Measurements from ENCODE around the gene CD2BP2. TPM values are rescaled to one million over a fixed set of nuclear protein-coding genes. Genes with fewer than 3 reads are reported as not detected.

Gene CD2BP2
- total RNA-seq, 1 experiment from 2014 or later = 51.8 TPM

DNA sequence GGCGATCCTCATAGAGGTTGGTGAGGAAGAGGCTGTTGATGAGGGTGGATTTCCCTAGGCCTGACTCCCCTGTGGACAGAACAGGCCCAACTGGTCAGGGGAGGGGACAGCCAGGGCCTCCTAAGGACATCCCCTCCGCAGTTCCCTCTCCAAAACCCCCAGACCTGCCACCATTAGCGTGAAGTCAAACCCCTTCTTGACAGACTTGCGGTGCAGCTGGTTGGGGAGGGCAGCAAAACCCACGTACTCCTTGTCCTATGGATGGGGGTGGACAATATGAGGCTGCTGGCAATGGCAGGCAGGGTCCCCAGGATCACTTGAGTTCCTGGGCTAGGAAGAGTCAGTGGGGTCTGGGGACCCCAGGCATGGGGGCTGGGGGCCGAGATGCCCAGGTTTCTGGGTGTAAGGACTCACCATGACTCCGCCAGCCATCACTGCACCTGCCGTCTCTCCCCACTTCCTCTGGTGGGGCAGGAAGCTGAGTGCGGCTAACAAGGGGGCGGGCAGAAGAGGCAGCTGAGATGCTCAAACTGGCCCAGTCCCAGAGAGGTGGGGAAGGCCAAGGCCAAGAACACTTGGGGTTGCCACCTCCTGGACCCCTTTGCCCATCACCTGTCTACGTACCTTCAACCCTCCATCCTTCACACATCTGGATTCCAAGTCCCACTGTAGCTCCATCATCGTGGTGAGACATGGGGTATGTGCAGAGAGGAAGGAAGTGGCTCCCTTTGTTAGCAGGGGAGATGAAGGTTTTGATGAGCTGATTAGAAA lies 27.2 kb upstream of the CD2BP2 start, which contains the start of gene SEPTIN1:
Gene SEPTIN1, minus strand, starts transcription at position 451 of the 771 bp plus-strand sequence. Its CDS starts 19 bp downstream, at position 432.
- no peak within 1 kb of the TSS for H3K27ac Mint-ChIP-seq (ENCODE audit: unreplicated experiment)
- TF ChIP-seq, protein P1, sequence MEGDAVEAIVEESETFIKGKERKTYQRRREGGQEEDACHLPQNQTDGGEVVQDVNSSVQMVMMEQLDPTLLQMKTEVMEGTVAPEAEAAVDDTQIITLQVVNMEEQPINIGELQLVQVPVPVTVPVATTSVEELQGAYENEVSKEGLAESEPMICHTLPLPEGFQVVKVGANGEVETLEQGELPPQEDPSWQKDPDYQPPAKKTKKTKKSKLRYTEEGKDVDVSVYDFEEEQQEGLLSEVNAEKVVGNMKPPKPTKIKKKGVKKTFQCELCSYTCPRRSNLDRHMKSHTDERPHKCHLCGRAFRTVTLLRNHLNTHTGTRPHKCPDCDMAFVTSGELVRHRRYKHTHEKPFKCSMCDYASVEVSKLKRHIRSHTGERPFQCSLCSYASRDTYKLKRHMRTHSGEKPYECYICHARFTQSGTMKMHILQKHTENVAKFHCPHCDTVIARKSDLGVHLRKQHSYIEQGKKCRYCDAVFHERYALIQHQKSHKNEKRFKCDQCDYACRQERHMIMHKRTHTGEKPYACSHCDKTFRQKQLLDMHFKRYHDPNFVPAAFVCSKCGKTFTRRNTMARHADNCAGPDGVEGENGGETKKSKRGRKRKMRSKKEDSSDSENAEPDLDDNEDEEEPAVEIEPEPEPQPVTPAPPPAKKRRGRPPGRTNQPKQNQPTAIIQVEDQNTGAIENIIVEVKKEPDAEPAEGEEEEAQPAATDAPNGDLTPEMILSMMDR (IDR thresholded peaks at IDR 0.05; ENCODE audit: insufficient read depth in 1 of 2, low read depth in 1 of 2, low read length in 1 of 2, severe bottlenecking in 1 of 2, unreplicated experiment in 1 of 2) = no peak
- POLR2A ChIA-PET = interaction anchor here (1.1 kb wide), 2 partner anchors 12 to 20 kb away, joined by 3 to 4 read pairs; no protein-coding TSS in a partner anchor
- Histone ChIP-seq H3K4me3 (ENCODE audit: low read depth, low read length) (no peak within 1 kb of the TSS), H3K9me3 (no peaks in the 10 kb centered on the region), H3K4me1 (peaks cover under 1% of the 10 kb centered on the region; the same call in 1 of the 2 replicates), H3K36me3 (ENCODE audit: control insufficient read depth, insufficient read depth, low read length) (no peaks in the 10 kb centered on the region), H3K27me3 (replicated peaks; ENCODE audit: control insufficient read depth, insufficient read depth, low read length) (no peaks in the 10 kb centered on the region)
- H3K36me3 Mint-ChIP-seq (ENCODE audit: insufficient read depth, unreplicated experiment) = peaks cover 22% of the 10 kb centered on the region
- no peaks in the 10 kb centered on the region for H3K9me3 Mint-ChIP-seq (ENCODE audit: unreplicated experiment)
- intact Hi-C loops (cut with micrococcal nuclease; ENCODE audit: unreplicated experiment) = no loop called here
- peaks cover 13% of the 10 kb centered on the region for H3K4me1 Mint-ChIP-seq (ENCODE audit: low read depth, unreplicated experiment)
- no TSS peak for BruUV-seq (replicated peaks)
- CTCF ChIA-PET = interaction anchor here (1.5 kb wide), 1 partner anchor 12 kb away, joined by 3 read pairs; the partner anchor contains the start of gene TBC1D10B
- no peak within 1 kb of the TSS for H3K4me3 Mint-ChIP-seq (ENCODE audit: unreplicated experiment)
- H3K27me3 Mint-ChIP-seq (ENCODE audit: insufficient read depth, unreplicated experiment) = no peaks in the 10 kb centered on the region
- DNase-seq = no peak

DNA sequence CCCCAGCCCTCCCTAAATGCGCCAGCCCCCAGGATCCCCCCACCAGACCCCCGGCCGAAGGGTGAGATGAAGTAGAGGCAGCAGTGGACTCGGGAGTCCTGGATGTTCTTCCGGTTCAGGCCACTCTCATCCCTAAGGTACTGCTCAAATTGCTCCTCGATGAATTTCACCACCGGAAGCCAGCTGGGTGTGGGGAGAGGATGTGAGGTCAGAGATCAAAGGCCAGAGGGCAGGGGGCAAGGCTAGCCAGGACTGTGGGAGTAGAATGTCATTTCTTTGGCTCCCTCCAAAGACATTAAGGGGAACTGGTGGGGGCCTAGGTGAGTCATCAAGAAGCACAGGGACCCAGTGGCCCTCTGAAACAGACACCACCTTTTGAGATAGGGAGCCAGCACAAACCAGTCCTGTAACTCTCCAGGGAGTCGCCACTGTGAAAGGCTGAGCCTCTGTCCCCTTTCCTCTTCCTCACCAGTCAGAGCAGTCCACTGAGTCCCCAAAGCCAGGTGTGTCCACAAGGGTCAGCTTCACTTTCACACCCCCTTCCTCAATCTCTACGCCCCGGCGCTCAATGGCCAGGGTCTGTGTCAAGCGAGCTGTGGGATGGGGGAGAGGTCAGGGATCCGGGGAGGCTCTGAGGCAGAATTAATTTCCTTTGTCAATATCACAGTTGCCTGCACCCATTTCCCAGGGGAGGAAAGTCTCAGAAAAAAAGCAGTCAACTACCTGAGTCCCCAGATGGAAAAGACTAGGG lies 26.4 kb upstream of the CD2BP2 start:
- no TSS peak for BruUV-seq (replicated peaks)
- ChIA-PET CTCF (interaction anchor here (1.5 kb wide), 1 partner anchor 11 kb away, joined by 3 read pairs; the partner anchor contains the start of gene TBC1D10B), POLR2A (interaction anchor here (1.1 kb wide), 1 partner anchor 21 kb away, joined by 3 read pairs; no protein-coding TSS in a partner anchor)
- TF ChIP-seq, protein P1 (IDR thresholded peaks at IDR 0.05; ENCODE audit: insufficient read depth in 1 of 2, low read depth in 1 of 2, low read length in 1 of 2, severe bottlenecking in 1 of 2, unreplicated experiment in 1 of 2) = no peak
- peaks cover 13% of the 10 kb centered on the region for H3K4me1 Mint-ChIP-seq (ENCODE audit: low read depth, unreplicated experiment)
- DNase-seq = no peak
- Histone ChIP-seq H3K9me3 (no peaks in the 10 kb centered on the region), H3K4me3 (ENCODE audit: low read depth, low read length) (no peak overlapping the region), H3K4me1 (peaks cover 8% of the 10 kb centered on the region), H3K27me3 (replicated peaks; ENCODE audit: control insufficient read depth, insufficient read depth, low read length) (no peaks in the 10 kb centered on the region), H3K36me3 (ENCODE audit: control insufficient read depth, insufficient read depth, low read length) (no peaks in the 10 kb centered on the region)
- peaks cover 26% of the 10 kb centered on the region for H3K36me3 Mint-ChIP-seq (ENCODE audit: insufficient read depth, unreplicated experiment)
- intact Hi-C loops (cut with micrococcal nuclease; ENCODE audit: unreplicated experiment) = no loop called here
- H3K27me3 Mint-ChIP-seq (ENCODE audit: insufficient read depth, unreplicated experiment) = no peaks in the 10 kb centered on the region
- no peak overlapping the region for H3K4me3 Mint-ChIP-seq (ENCODE audit: unreplicated experiment)
- H3K9me3 Mint-ChIP-seq (ENCODE audit: unreplicated experiment) = no peaks in the 10 kb centered on the region
- no peak overlapping the region for H3K27ac Mint-ChIP-seq (ENCODE audit: unreplicated experiment)

DNA sequence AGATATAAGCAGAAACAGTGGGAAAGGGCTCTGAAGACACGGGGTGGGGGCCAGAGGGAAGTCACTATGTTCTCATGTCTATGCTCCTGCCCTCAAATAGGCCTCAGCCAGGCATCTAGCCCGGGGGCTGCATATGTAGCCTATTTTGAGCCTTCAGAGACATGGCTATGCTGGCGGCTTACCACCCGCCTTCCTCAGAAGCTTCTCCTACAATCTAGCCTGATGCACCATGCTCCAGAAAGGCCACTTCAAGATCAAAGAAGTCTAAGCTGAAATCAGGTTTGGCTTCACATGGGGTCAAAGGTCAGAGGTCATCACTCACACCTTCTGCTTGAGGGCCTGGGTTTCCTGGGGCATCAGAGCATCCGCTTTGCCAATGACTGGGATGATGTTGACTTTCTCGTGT lies 25.7 kb upstream of the CD2BP2 start:
- ChIA-PET CTCF (interaction anchor here (1.5 kb wide), 1 partner anchor 10 kb away, joined by 3 read pairs; the partner anchor contains the start of gene TBC1D10B), POLR2A (no interaction called here)
- Histone ChIP-seq H3K4me3 (ENCODE audit: low read depth, low read length) (no peak overlapping the region), H3K9me3 (no peaks in the 10 kb centered on the region), H3K4me1 (peaks cover 15% of the 10 kb centered on the region), H3K27me3 (replicated peaks; ENCODE audit: control insufficient read depth, insufficient read depth, low read length) (no peaks in the 10 kb centered on the region), H3K36me3 (ENCODE audit: control insufficient read depth, insufficient read depth, low read length) (no peaks in the 10 kb centered on the region)
- Mint-ChIP-seq H3K36me3 (ENCODE audit: insufficient read depth, unreplicated experiment) (peaks cover 26% of the 10 kb centered on the region), H3K27me3 (ENCODE audit: insufficient read depth, unreplicated experiment) (no peaks in the 10 kb centered on the region), H3K4me1 (ENCODE audit: low read depth, unreplicated experiment) (peaks cover 13% of the 10 kb centered on the region), H3K9me3 (ENCODE audit: unreplicated experiment) (no peaks in the 10 kb centered on the region), H3K27ac (ENCODE audit: unreplicated experiment) (no peak overlapping the region), H3K4me3 (ENCODE audit: unreplicated experiment) (no peak overlapping the region)
- BruUV-seq (replicated peaks) = no TSS peak
- DNase-seq = no peak
- TF ChIP-seq, protein P1 (IDR thresholded peaks at IDR 0.05; ENCODE audit: insufficient read depth in 1 of 2, low read depth in 1 of 2, low read length in 1 of 2, severe bottlenecking in 1 of 2, unreplicated experiment in 1 of 2) = no peak
- intact Hi-C loops (cut with micrococcal nuclease; ENCODE audit: unreplicated experiment) = no loop called here

Data from Caco-2 (cell line).